GM12892 (cell line): ENCODE results near the gene TMTC2.

Experiments used
- DNase-seq: peaks from one replicate; pipeline ENCODE4 v3.0.0; 2011; ENCODE audit not compliant: insufficient read length
- FAIRE-seq: peaks from 2 replicates; lab custom pipeline; 2011; peaks lifted over from hg19 to GRCh38; lab: Jason Lieb, UNC
- POLR2A ChIP-seq: IDR thresholded peaks from 2 replicates; pipeline ENCODE4 v1.6.1; 2011; ENCODE audit warnings: low read depth, low read length, control low read depth
- POLR2AphosphoS5 ChIP-seq: IDR thresholded peaks from 2 replicates; pipeline ENCODE4 v1.6.1; 2011; ENCODE audit warnings: low read depth, low read length, control low read depth
- TAF1 ChIP-seq: IDR thresholded peaks from 2 replicates; pipeline ENCODE4 v1.6.1; 2011; ENCODE audit warnings: low read depth, mild to moderate bottlenecking, control low read depth, low read length, borderline replicate concordance

TMTC2 gene

DNA sequence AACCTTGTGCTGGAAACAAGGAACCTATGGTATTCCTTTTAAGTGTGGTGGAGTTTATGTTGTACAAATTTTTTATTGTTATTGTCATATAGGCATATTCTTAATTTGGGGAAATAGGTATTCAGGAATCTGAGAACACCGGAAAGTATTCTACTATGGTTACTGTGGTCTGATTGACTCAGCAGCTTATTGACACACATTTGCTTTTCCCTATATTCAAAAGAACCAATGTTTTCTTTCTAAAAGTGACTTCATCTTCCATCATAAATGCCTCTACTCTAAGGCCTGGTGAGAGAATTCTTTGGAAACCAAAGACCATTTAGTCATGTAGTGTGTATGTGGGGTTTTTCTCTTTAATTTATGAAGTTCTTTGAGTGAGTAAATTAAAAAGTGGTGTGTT lies 474.8 kb downstream of the TMTC2 start:
- TF ChIP-seq TAF1 (no peak), POLR2A (no peak), POLR2AphosphoS5 (no peak)
- FAIRE-seq (no peak), DNase-seq (no peak)

- TF ChIP-seq POLR2A = no peak
- no peak for TF ChIP-seq POLR2AphosphoS5
- no peak for TF ChIP-seq TAF1
- FAIRE-seq (no peak), DNase-seq (no peak)
These were observed 482.0 kb downstream of the TMTC2 start for GRCh38 chr12:83168751-83169150.

- no peak for DNase-seq
- TF ChIP-seq TAF1 (no peak), POLR2AphosphoS5 (no peak)
- no peak for FAIRE-seq
These were observed 485.7 kb downstream of the TMTC2 start for GRCh38 chr12:83172441-83172840.

- no peak for FAIRE-seq
- TF ChIP-seq TAF1 (no peak), POLR2A (no peak), POLR2AphosphoS5 (no peak)
These were observed 486.4 kb downstream of the TMTC2 start for GRCh38 chr12:83172866-83173649.

GRCh38 chr12:83179999-83180398 lies 493.3 kb downstream of the TMTC2 start:
- TF ChIP-seq POLR2A = no peak
- TF ChIP-seq POLR2AphosphoS5 = no peak
- TF ChIP-seq TAF1 = no peak
- FAIRE-seq = no peak

More at GRCh38 chr12:83172866-83173649, 486.4 kb downstream of the TMTC2 start:
- no peak for DNase-seq

DNA sequence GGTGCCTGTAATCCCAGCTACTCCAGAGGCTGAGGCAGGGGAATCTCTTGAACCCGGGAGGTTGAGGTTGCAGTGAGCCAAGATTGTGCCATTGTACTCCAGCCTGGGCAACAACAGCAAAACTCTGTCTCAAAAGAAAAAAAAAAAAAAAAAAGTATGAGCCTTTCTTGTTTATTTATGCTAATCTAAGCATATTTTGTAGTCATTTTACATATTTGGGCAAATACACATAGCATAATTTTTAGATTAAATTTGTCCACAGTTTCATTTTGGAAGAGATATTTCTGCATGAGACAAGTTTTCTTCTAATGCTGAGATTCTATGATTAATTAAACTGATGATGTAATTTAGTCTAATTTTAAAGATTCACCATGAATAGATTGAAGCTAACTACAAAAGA lies 494.4 kb downstream of the TMTC2 start:
- FAIRE-seq (no peak), DNase-seq (no peak)

More at GRCh38 chr12:83179999-83180398, 493.3 kb downstream of the TMTC2 start:
- no peak for DNase-seq

GRCh38 chr12:83183132-83183531 lies 496.4 kb downstream of the TMTC2 start:
- no peak for DNase-seq
- no peak for FAIRE-seq
- TF ChIP-seq POLR2AphosphoS5 (no peak), TAF1 (no peak), POLR2A (no peak)

More for the DNA sequence above, 494.4 kb downstream of the TMTC2 start:
- TF ChIP-seq TAF1 = no peak
- TF ChIP-seq POLR2AphosphoS5 = no peak
- TF ChIP-seq POLR2A = no peak
